ENCODE measurements around the gene DENND4A. TPM values are rescaled to one million over a fixed set of nuclear protein-coding genes. Genes with fewer than 3 reads are reported as not detected.

The DENND4A gene
- total RNA-seq, 1 experiment from 2014 or later = 6.2 TPM

DNA sequence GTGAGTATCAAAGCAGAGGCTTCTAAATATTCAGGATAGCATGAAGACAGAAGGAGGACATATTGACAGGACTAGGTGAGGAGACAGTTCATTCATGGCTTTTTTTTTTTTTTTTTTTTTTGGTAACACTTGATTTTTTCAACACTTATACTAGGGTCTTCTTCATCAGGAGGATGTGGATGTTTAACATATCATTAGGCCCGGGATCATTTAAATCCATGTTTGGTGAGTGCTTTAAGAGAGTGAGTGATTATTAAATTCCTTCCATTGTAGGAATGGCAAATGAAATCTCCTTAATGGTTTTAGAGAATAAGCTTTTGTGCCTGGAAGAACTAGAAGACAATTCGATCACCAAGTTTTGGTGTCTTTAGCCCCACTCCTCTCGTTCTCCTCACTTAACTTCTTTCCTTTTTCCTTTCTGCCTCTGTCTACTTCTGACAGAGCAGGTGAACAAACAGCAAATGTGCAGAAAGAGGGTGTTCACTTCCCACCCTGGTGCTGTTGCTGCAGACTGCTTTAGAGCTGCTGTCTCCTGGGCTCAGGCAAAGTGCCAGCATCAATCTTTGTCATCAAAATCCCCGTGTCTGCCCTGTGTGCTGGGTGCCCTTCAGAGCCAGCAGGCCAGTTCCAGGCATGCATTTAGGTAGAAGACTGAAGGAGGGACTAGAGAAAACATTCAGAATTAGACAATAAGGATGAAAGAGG lies 41.6 kb upstream of the DENND4A start:
- Histone ChIP-seq H3K27ac (ENCODE audit: low read length) (peak overlapping the region; percentile 67), H3K27me3 (ENCODE audit: low read length) (no peaks in the 10 kb centered on the region), H3K4me3 (ENCODE audit: low read length) (peak overlapping the region; percentile 52), H3K4me1 (ENCODE audit: insufficient read depth, low read length) (peaks cover 18% of the 10 kb centered on the region), H3K9ac (ENCODE audit: low read length) (peak overlapping the region; percentile 6; the same call in 1 of the 2 replicates), H2AFZ (ENCODE audit: low read length) (peak overlapping the region; percentile 23; the same call in 1 of the 2 replicates), H3K9me3 (ENCODE audit: low read length) (no peaks in the 10 kb centered on the region), H4K20me1 (ENCODE audit: low read length) (no peaks in the 10 kb centered on the region), H3K79me2 (ENCODE audit: low read length) (no peaks in the 10 kb centered on the region), H3K4me2 (ENCODE audit: low read length) (peak overlapping the region; percentile 73), H3K9me2 (replicated peaks; ENCODE audit: low read length) (no peaks in the 10 kb centered on the region), H3F3A (ENCODE audit: low read length, unreplicated experiment) (no peaks in the 10 kb centered on the region), H3K36me3 (ENCODE audit: low read depth, low read length) (no peaks in the 10 kb centered on the region)
- TF ChIP-seq EZH2phosphoT487 (IDR thresholded peaks at IDR 0.05; ENCODE audit: borderline replicate concordance, low read length) = no peak
- TF ChIP-seq, protein P1, sequence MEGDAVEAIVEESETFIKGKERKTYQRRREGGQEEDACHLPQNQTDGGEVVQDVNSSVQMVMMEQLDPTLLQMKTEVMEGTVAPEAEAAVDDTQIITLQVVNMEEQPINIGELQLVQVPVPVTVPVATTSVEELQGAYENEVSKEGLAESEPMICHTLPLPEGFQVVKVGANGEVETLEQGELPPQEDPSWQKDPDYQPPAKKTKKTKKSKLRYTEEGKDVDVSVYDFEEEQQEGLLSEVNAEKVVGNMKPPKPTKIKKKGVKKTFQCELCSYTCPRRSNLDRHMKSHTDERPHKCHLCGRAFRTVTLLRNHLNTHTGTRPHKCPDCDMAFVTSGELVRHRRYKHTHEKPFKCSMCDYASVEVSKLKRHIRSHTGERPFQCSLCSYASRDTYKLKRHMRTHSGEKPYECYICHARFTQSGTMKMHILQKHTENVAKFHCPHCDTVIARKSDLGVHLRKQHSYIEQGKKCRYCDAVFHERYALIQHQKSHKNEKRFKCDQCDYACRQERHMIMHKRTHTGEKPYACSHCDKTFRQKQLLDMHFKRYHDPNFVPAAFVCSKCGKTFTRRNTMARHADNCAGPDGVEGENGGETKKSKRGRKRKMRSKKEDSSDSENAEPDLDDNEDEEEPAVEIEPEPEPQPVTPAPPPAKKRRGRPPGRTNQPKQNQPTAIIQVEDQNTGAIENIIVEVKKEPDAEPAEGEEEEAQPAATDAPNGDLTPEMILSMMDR (conservative IDR thresholded peaks at IDR 0.05; ENCODE audit: low read depth, low read length) = no peak
- TF ChIP-seq EZH2 (IDR thresholded peaks at IDR 0.05; ENCODE audit: low read length, unreplicated experiment) = no peak
- no TSS peak for BruUV-seq (replicated peaks)
- POLR2A ChIA-PET (ENCODE audit: unreplicated experiment) = interaction anchor here (0.6 to 1.4 kb wide), 2 partner anchors 21 to 42 kb away, joined by 4 to 6 read pairs; partner anchors contain the start of gene DENND4A
- CTCF ChIA-PET = interaction anchor here (0.7 to 1.2 kb wide), 2 partner anchors 107 to 223 kb away, joined by 3 read pairs; partner anchors contain the start of gene INTS14
- no peak for ATAC-seq
- DNase-seq = peak; percentile 15
- intact Hi-C loops (cut with micrococcal nuclease) = no loop called here

DNA sequence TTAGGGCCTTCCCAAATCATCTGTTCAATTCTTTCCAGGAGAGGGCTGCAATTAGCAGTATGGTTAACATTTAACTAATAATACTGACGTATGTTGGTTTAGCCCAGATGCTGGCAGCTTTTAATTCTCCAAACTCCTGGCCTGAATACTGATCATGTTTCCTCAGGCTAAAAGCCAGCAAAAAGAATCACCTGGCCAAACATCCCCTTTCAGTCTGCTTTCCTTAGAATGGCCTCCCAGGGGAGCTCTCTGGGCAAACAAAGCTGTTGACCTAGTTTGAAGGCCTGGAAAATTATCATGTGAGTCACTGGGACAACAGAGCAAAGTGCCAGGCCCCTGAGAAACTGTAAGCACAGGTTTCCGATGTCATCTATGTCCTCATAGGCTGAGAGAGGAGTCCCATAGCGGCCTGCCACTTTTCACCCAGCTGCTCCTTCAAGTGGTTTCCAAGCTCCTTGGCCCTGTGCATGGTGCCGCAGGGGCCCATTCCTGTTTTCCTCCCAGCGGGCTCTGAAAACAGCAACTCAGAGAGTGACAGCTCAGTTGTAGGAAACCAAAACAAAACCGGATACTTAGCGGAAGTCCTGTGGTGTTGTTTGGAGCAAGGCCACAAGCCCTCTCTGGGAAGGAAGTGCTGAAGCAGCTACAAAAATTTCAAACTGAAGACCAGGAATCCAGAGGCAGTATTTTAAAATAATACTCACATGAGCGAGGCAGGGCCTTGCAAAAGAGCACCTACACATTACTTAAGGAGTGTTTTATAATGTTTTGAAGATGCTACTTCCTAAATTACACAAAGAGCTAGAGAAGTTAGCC lies 40.7 kb upstream of the DENND4A start:
- H3K9me3 ChIP-seq (ENCODE audit: low read length) = no peaks in the 10 kb centered on the region
- intact Hi-C loops (cut with micrococcal nuclease) = loop anchor here (1.0 kb wide), 2 partner anchors 23 to 37 kb away; partner anchors contain the start of gene RAB11A
- peaks cover 18% of the 10 kb centered on the region for H3K4me1 ChIP-seq (ENCODE audit: insufficient read depth, low read length)
- H3K4me2 ChIP-seq (ENCODE audit: low read length) = peak overlapping the region; percentile 73
- no peak for TF ChIP-seq EZH2phosphoT487 (IDR thresholded peaks at IDR 0.05; ENCODE audit: borderline replicate concordance, low read length)
- TF ChIP-seq, protein P1 (conservative IDR thresholded peaks at IDR 0.05; ENCODE audit: low read depth, low read length) = peak; percentile 35; the same call in 1 of the 2 replicates
- no peak for TF ChIP-seq EZH2 (IDR thresholded peaks at IDR 0.05; ENCODE audit: low read length, unreplicated experiment)
- H3K9ac ChIP-seq (ENCODE audit: low read length) = peak overlapping the region; percentile 6; the same call in 1 of the 2 replicates
- no TSS peak for BruUV-seq (replicated peaks)
- peak; percentile 97 for DNase-seq
- POLR2A ChIA-PET (ENCODE audit: unreplicated experiment) = interaction anchor here (0.5 to 1.4 kb wide), 4 partner anchors 21 to 127 kb away, joined by 4 to 6 read pairs (median 6); partner anchors contain the start of gene DENND4A
- peak overlapping the region; percentile 52 for H3K4me3 ChIP-seq (ENCODE audit: low read length)
- peak; percentile 98 for ATAC-seq
- no peaks in the 10 kb centered on the region for H3K9me2 ChIP-seq (replicated peaks; ENCODE audit: low read length)
- no peaks in the 10 kb centered on the region for H3K27me3 ChIP-seq (ENCODE audit: low read length)
- H3K79me2 ChIP-seq (ENCODE audit: low read length) = no peaks in the 10 kb centered on the region
- no peaks in the 10 kb centered on the region for H4K20me1 ChIP-seq (ENCODE audit: low read length)
- CTCF ChIA-PET = interaction anchor here (0.5 to 1.2 kb wide), 12 partner anchors 9 to 237 kb away, joined by 3 to 7 read pairs (median 3); partner anchors contain the start of gene INTS14
- no peaks in the 10 kb centered on the region for H3F3A ChIP-seq (ENCODE audit: low read length, unreplicated experiment)
- H3K27ac ChIP-seq (ENCODE audit: low read length) = peak overlapping the region; percentile 67
- peak overlapping the region; percentile 23; the same call in 1 of the 2 replicates for H2AFZ ChIP-seq (ENCODE audit: low read length)
- H3K36me3 ChIP-seq (ENCODE audit: low read depth, low read length) = no peaks in the 10 kb centered on the region
